ENCODE data around the gene MROH8.

GRCh38 chr20:37207171-37207570 is 27.8 kb upstream of the MROH8 start:
- TF ChIP-seq KLF17 (tag by site-specific recombination; IDR thresholded peaks at IDR 0.05) (no peak), CTCF (tag by site-specific recombination; IDR thresholded peaks at IDR 0.05) (no peak), YY1 (tag by site-specific recombination; IDR thresholded peaks at IDR 0.05) (no peak)
